Measurements from ENCODE around the gene MYEOV. TPM values are rescaled to one million over a fixed set of nuclear protein-coding genes. Genes with fewer than 3 reads are reported as not detected.

MYEOV gene
- total and polyA plus RNA-seq, 4 donors: 0.79 to 0.90 TPM; not detected in 2

- Histone ChIP-seq H3K9ac (ENCODE audit: low read depth in 1 of 2, low read length in 2 of 2) (no peak overlapping the region), H3K27me3 (ENCODE audit: control insufficient read depth in 4 of 4, insufficient read depth in 4 of 4, low read length in 3 of 4) (no peaks in the 10 kb centered on the region), H3K27ac (ENCODE audit: low read depth in 1 of 2, low read length in 2 of 2) (no peak overlapping the region), H3K4me1 (ENCODE audit: control insufficient read depth in 4 of 4, insufficient read depth in 4 of 4, low read length in 3 of 4) (no peaks in the 10 kb centered on the region), H3K9me3 (ENCODE audit: control insufficient read depth in 4 of 4, low read length in 3 of 4) (peaks cover 0 to 5% (median 2%) of the 10 kb centered on the region in 4 donors), H3K36me3 (ENCODE audit: control insufficient read depth in 4 of 4, insufficient read depth in 3 of 4, low read depth in 1 of 4, low read length in 3 of 4) (no peaks in the 10 kb centered on the region), H3K4me3 (ENCODE audit: low read depth in 1 of 3, low read length in 3 of 3) (no peak overlapping the region)
- DNase-seq (ENCODE audit: low spot score): no peak
- 86% methylated on average over 5 of the region's 5 CpGs for WGBS
- no peak for TF ChIP-seq FOXA2 (IDR thresholded peaks at IDR 0.05)
- TF ChIP-seq EGR1 (IDR thresholded peaks at IDR 0.05; ENCODE audit: low read depth in 2 of 2): no peak
- no peak for TF ChIP-seq HNF4A (conservative IDR thresholded peaks at IDR 0.05)
- TF ChIP-seq TAF1 (conservative IDR thresholded peaks at IDR 0.05): no peak
- TF ChIP-seq REST (IDR thresholded peaks at IDR 0.05): no peak
- no peak for TF ChIP-seq RAD21 (IDR thresholded peaks at IDR 0.05)
- no peak for TF ChIP-seq NR2F2 (IDR thresholded peaks at IDR 0.05)
- TF ChIP-seq JUND (IDR thresholded peaks at IDR 0.05): no peak
- no peak for TF ChIP-seq CTCF (IDR thresholded peaks at IDR 0.05; ENCODE audit: low read depth, low read length, missing input control)
- no peak for TF ChIP-seq ZBTB33 (IDR thresholded peaks at IDR 0.05)
- TF ChIP-seq FOXA1 (IDR thresholded peaks at IDR 0.05): no peak
- TF ChIP-seq ATF3 (IDR thresholded peaks at IDR 0.05): no peak
- no peak for TF ChIP-seq HNF4G (IDR thresholded peaks at IDR 0.05)
- TF ChIP-seq RXRA (IDR thresholded peaks at IDR 0.05): no peak
Observed at GRCh38 chr11:69257134-69257533, 36.8 kb upstream of the MYEOV start.

GRCh38 chr11:69257838-69258658, 35.9 kb upstream of the MYEOV start:
- 79% methylated on average over 6 of the region's 6 CpGs for WGBS
- H3K4me3 ChIP-seq (ENCODE audit: low read depth in 1 of 3, low read length in 3 of 3): no peak overlapping the region
- no peaks in the 10 kb centered on the region for H3K27me3 ChIP-seq (ENCODE audit: control insufficient read depth in 4 of 4, insufficient read depth in 4 of 4, low read length in 3 of 4)
- DNase-seq (ENCODE audit: low spot score): no peak
- H3K9ac ChIP-seq (ENCODE audit: low read depth in 1 of 2, low read length in 2 of 2): no peak overlapping the region
- no peaks in the 10 kb centered on the region for H3K4me1 ChIP-seq (ENCODE audit: control insufficient read depth in 4 of 4, insufficient read depth in 4 of 4, low read length in 3 of 4)
- H3K9me3 ChIP-seq (ENCODE audit: control insufficient read depth in 4 of 4, low read length in 3 of 4): peaks cover 0 to 2% (median under 1%) of the 10 kb centered on the region in 4 donors
- no peaks in the 10 kb centered on the region for H3K36me3 ChIP-seq (ENCODE audit: control insufficient read depth in 4 of 4, insufficient read depth in 3 of 4, low read depth in 1 of 4, low read length in 3 of 4)
- H3K27ac ChIP-seq (ENCODE audit: low read depth in 1 of 2, low read length in 2 of 2): no peak overlapping the region
- TF ChIP-seq ATF3 (IDR thresholded peaks at IDR 0.05) (no peak), RXRA (IDR thresholded peaks at IDR 0.05) (no peak), MAX (IDR thresholded peaks at IDR 0.05) (no peak), SP1 (IDR thresholded peaks at IDR 0.05) (no peak), REST (IDR thresholded peaks at IDR 0.05) (no peak), ZBTB33 (IDR thresholded peaks at IDR 0.05) (no peak), YY1 (IDR thresholded peaks at IDR 0.05) (no peak)
